GM23338 (cell line): Measurements from ENCODE around the gene UNC5A. TPM values are rescaled to one million over a fixed set of nuclear protein-coding genes. Genes with fewer than 3 reads are reported as not detected.

Experiments used
- ATAC-seq: fragments of 200-7000 bp; cut with Tn5 transposase; 3 replicates; pipeline ENCODE4 v1.9.1; 2020
- DNase-seq: peaks from one replicate; pipeline ENCODE4 v3.0.0-alpha.2; 2015; ENCODE audit warnings: low spot score
- H2AFZ ChIP-seq: fragments of 200-600 bp; sonication (generic); 2 replicates; pipeline ENCODE4 v1.8.0; 2016; ENCODE audit warnings: antibody characterized with exemption, mild to moderate bottlenecking, moderate library complexity
- H3F3A ChIP-seq: fragments of 200-600 bp; sonication (generic); replicated peaks from 2 replicates; pipeline ENCODE4 v1.8.0; 2017; ENCODE audit warnings: antibody characterized with exemption, mixed run types, low read depth
- H3K27ac ChIP-seq: fragments of 200-600 bp; sonication (generic); 2 replicates; pipeline ENCODE4 v1.6.1; 2016; ENCODE audit warnings: low read depth
- H3K27me3 ChIP-seq: fragments of 200-600 bp; sonication (generic); 2 replicates; pipeline ENCODE4 v1.8.0; 2016; ENCODE audit warnings: mild to moderate bottlenecking, mixed run types, moderate library complexity; ENCODE audit not compliant: insufficient read depth
- H3K36me3 ChIP-seq: fragments of 200-600 bp; sonication (generic); 2 replicates; pipeline ENCODE4 v1.8.0; 2016; ENCODE audit warnings: mild to moderate bottlenecking; ENCODE audit not compliant: insufficient read depth
- H3K4me1 ChIP-seq: fragments of 200-600 bp; sonication (generic); 2 replicates; pipeline ENCODE4 v1.8.0; 2016; ENCODE audit warnings: mild to moderate bottlenecking, moderate library complexity; ENCODE audit not compliant: insufficient read depth
- H3K4me2 ChIP-seq: fragments of 200-600 bp; sonication (generic); 2 replicates; pipeline ENCODE4 v1.7.1; 2017; ENCODE audit warnings: mixed run types
- H3K4me3 ChIP-seq: fragments of 200-600 bp; sonication (generic); 2 replicates; pipeline ENCODE4 v1.6.1; 2016; ENCODE audit warnings: mixed run types
- H3K79me2 ChIP-seq: fragments of 200-600 bp; sonication (generic); replicated peaks from 2 replicates; pipeline ENCODE4 v1.8.0; 2017; ENCODE audit warnings: mild to moderate bottlenecking; ENCODE audit not compliant: insufficient read depth
- H3K9me2 ChIP-seq: fragments of 200-600 bp; sonication (generic); 2 replicates; pipeline ENCODE4 v1.8.0; 2017; ENCODE audit not compliant: insufficient read depth
- H4K20me1 ChIP-seq: fragments of 200-600 bp; sonication (generic); replicated peaks from 2 replicates; pipeline ENCODE4 v1.8.0; 2017; ENCODE audit warnings: mild to moderate bottlenecking; ENCODE audit not compliant: insufficient read depth
- H3K27ac Mint-ChIP-seq: 2 replicates; pipeline ENCODE4 v1.8.0; 2020; ENCODE audit warnings: inconsistent platforms, mild to moderate bottlenecking, moderate library complexity, mixed read lengths
- H3K27me3 Mint-ChIP-seq: 3 replicates; pipeline ENCODE4 v1.8.0; 2022; ENCODE audit warnings: low read depth, mild to moderate bottlenecking, moderate library complexity, mixed read lengths, inconsistent platforms; ENCODE audit not compliant: insufficient read depth, poor library complexity
- H3K36me3 Mint-ChIP-seq: 3 replicates; pipeline ENCODE4 v1.8.0; 2021; ENCODE audit warnings: low read depth, mild to moderate bottlenecking, inconsistent platforms, moderate library complexity, mixed read lengths
- H3K4me1 Mint-ChIP-seq: 3 replicates; pipeline ENCODE4 v1.8.0; 2020; ENCODE audit warnings: mild to moderate bottlenecking, inconsistent platforms, mixed read lengths
- H3K4me3 Mint-ChIP-seq: 3 replicates; pipeline ENCODE4 v1.8.0; 2021; ENCODE audit warnings: moderate library complexity, mild to moderate bottlenecking, inconsistent platforms, mixed read lengths
- H3K9me3 Mint-ChIP-seq: 3 replicates; pipeline ENCODE4 v1.8.0; 2020; ENCODE audit warnings: moderate library complexity, mild to moderate bottlenecking, inconsistent platforms, mixed read lengths
- CREB1 ChIP-seq: fragments of 250-450 bp; sonication (Bioruptor Pico); IDR thresholded peaks from 2 replicates; pipeline ENCODE4 v1.5.0; 2020; ENCODE audit warnings: low read depth, mild to moderate bottlenecking, moderate library complexity
- EZH2 ChIP-seq: fragments of 200-600 bp; sonication (generic); IDR thresholded peaks from one replicate; pipeline ENCODE4 v1.8.0; 2017; ENCODE audit warnings: antibody characterized with exemption, mild to moderate bottlenecking, low read depth; ENCODE audit not compliant: unreplicated experiment
- EZH2phosphoT487 ChIP-seq: fragments of 200-600 bp; sonication (generic); IDR thresholded peaks from one replicate; pipeline ENCODE4 v1.8.1; 2018; ENCODE audit warnings: antibody characterized with exemption; ENCODE audit not compliant: unreplicated experiment
- JUNB ChIP-seq: IDR thresholded peaks from one replicate; pipeline ENCODE4 v1.6.1; 2016; ENCODE audit warnings: antibody characterized with exemption; ENCODE audit not compliant: unreplicated experiment
- NANOG ChIP-seq: IDR thresholded peaks from 2 replicates; pipeline ENCODE4 v1.6.1; 2016; ENCODE audit warnings: antibody characterized with exemption, borderline replicate concordance
- POLR2AphosphoS5 ChIP-seq: IDR thresholded peaks from 2 replicates; pipeline ENCODE4 v1.6.1; 2016; ENCODE audit warnings: antibody characterized with exemption, low read depth
- STAT1 ChIP-seq: IDR thresholded peaks from one replicate; pipeline ENCODE4 v1.6.1; 2016; ENCODE audit warnings: antibody characterized with exemption; ENCODE audit not compliant: unreplicated experiment
- ZNF114 ChIP-seq: fragments of 250-450 bp; sonication (Bioruptor Pico); IDR thresholded peaks from 2 replicates; pipeline ENCODE4 v1.5.0; 2020; ENCODE audit warnings: mild to moderate bottlenecking, moderate library complexity
- ZNF331 ChIP-seq: fragments of 250-450 bp; sonication (Bioruptor Pico); IDR thresholded peaks from 2 replicates; pipeline ENCODE4 v1.5.0; 2020; ENCODE audit warnings: low read depth, mild to moderate bottlenecking, moderate library complexity
- polyA plus RNA-seq: library from polyadenylated mRNA; unstranded; fragments of >200 nt; fragmentation: Nextera tagmentation; extraction: Ambion mirVana; gene quantifications from 2 replicates; pipeline ENCODE4 v1.2.1, GENCODE V29; 2016
- total RNA-seq: library from RNA; depleted of rRNA; stranded (reverse); fragments of >200 nt; shearing (Covaris generic); gene quantifications from 2 replicates; pipeline ENCODE4 v1.2.3, GENCODE V29; 2014
- TF ChIP-seq, protein P1 (sequence below): IDR thresholded peaks from 2 replicates; pipeline ENCODE4 v1.6.1; 2016; ENCODE audit warnings: antibody characterized with exemption
- TF ChIP-seq, protein P2 (sequence below): fragments of 250-450 bp; sonication (Bioruptor Pico); IDR thresholded peaks from 2 replicates; pipeline ENCODE4 v1.5.0; 2020; ENCODE audit warnings: mild to moderate bottlenecking, moderate library complexity
- TF ChIP-seq, protein P3 (sequence below), 2 experiments: fragments of 200-600 bp in 1 of 2; sonication (generic) in 1 of 2; conservative IDR thresholded peaks; 2 replicates each; pipeline versions ENCODE4 v1.5.1 to v1.6.1; 2016 to 2017; ENCODE audit warnings: antibody characterized with exemption in 2 of 2, low read depth in 2 of 2, mild to moderate bottlenecking in 2 of 2, moderate library complexity in 1 of 2
- TF ChIP-seq, protein P4 (sequence below): IDR thresholded peaks from one replicate; pipeline ENCODE4 v1.6.1; 2018; ENCODE audit warnings: antibody characterized with exemption; ENCODE audit not compliant: unreplicated experiment

Gene UNC5A
- total and polyA plus RNA-seq, 2 experiments from 2014 or later = 0.92 to 3.9 TPM

DNA sequence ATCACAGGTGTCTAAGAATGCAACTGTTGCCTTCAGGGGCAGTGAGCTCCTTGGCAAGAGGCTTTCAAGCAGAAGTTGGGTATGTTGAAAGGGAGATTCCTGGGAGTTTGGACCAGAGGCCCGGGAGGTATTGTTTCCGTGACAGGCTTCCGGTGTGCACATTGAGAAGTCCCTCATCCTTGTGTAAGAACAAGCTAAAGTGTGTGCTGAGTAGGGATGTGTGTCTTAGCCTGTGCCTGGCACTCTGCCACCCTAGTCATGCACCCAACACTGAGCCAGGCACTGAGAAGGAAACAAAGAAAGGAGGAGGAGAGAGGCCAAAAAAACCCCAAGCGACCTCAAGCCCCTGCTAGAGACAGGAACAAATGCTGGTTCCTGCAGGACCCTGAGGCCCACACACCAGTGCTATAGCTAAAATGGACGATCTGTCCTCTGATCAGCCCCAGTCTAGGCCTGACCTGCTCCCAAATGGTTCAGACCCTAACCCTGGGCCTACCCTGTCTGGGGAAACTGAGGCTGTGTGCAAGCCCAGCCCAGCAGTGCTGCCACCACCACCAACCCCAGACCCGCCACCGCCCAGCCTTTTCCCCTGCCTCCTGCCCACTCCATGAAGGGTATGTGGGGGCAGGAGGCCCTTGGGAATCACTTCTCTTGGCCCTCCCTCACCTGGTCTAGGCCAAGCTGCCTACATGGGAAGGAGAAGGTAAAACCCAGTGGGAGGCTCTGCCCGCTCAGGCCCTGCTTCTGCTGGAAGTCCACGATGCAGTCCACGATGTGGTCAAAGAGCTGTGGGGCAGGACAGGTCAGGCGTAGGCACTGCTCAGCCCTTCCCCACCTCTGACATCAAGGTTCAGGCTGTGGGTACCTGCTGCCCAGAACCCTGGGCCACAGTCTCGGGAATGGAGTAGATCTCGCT, 76.2 kb downstream of the UNC5A start:
- no peaks in the 10 kb centered on the region for H3K27me3 ChIP-seq
- TF ChIP-seq EZH2 (no peak), NANOG (no peak), ZNF114 (CRISPR knock-in tag) (no peak), POLR2AphosphoS5 (no peak), JUNB (no peak), EZH2phosphoT487 (no peak), CREB1 (CRISPR knock-in tag) (no peak), ZNF331 (CRISPR knock-in tag) (no peak), STAT1 (no peak)
- TF ChIP-seq, protein P1, sequence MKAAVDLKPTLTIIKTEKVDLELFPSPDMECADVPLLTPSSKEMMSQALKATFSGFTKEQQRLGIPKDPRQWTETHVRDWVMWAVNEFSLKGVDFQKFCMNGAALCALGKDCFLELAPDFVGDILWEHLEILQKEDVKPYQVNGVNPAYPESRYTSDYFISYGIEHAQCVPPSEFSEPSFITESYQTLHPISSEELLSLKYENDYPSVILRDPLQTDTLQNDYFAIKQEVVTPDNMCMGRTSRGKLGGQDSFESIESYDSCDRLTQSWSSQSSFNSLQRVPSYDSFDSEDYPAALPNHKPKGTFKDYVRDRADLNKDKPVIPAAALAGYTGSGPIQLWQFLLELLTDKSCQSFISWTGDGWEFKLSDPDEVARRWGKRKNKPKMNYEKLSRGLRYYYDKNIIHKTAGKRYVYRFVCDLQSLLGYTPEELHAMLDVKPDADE = no peak
- TF ChIP-seq, protein P2, sequence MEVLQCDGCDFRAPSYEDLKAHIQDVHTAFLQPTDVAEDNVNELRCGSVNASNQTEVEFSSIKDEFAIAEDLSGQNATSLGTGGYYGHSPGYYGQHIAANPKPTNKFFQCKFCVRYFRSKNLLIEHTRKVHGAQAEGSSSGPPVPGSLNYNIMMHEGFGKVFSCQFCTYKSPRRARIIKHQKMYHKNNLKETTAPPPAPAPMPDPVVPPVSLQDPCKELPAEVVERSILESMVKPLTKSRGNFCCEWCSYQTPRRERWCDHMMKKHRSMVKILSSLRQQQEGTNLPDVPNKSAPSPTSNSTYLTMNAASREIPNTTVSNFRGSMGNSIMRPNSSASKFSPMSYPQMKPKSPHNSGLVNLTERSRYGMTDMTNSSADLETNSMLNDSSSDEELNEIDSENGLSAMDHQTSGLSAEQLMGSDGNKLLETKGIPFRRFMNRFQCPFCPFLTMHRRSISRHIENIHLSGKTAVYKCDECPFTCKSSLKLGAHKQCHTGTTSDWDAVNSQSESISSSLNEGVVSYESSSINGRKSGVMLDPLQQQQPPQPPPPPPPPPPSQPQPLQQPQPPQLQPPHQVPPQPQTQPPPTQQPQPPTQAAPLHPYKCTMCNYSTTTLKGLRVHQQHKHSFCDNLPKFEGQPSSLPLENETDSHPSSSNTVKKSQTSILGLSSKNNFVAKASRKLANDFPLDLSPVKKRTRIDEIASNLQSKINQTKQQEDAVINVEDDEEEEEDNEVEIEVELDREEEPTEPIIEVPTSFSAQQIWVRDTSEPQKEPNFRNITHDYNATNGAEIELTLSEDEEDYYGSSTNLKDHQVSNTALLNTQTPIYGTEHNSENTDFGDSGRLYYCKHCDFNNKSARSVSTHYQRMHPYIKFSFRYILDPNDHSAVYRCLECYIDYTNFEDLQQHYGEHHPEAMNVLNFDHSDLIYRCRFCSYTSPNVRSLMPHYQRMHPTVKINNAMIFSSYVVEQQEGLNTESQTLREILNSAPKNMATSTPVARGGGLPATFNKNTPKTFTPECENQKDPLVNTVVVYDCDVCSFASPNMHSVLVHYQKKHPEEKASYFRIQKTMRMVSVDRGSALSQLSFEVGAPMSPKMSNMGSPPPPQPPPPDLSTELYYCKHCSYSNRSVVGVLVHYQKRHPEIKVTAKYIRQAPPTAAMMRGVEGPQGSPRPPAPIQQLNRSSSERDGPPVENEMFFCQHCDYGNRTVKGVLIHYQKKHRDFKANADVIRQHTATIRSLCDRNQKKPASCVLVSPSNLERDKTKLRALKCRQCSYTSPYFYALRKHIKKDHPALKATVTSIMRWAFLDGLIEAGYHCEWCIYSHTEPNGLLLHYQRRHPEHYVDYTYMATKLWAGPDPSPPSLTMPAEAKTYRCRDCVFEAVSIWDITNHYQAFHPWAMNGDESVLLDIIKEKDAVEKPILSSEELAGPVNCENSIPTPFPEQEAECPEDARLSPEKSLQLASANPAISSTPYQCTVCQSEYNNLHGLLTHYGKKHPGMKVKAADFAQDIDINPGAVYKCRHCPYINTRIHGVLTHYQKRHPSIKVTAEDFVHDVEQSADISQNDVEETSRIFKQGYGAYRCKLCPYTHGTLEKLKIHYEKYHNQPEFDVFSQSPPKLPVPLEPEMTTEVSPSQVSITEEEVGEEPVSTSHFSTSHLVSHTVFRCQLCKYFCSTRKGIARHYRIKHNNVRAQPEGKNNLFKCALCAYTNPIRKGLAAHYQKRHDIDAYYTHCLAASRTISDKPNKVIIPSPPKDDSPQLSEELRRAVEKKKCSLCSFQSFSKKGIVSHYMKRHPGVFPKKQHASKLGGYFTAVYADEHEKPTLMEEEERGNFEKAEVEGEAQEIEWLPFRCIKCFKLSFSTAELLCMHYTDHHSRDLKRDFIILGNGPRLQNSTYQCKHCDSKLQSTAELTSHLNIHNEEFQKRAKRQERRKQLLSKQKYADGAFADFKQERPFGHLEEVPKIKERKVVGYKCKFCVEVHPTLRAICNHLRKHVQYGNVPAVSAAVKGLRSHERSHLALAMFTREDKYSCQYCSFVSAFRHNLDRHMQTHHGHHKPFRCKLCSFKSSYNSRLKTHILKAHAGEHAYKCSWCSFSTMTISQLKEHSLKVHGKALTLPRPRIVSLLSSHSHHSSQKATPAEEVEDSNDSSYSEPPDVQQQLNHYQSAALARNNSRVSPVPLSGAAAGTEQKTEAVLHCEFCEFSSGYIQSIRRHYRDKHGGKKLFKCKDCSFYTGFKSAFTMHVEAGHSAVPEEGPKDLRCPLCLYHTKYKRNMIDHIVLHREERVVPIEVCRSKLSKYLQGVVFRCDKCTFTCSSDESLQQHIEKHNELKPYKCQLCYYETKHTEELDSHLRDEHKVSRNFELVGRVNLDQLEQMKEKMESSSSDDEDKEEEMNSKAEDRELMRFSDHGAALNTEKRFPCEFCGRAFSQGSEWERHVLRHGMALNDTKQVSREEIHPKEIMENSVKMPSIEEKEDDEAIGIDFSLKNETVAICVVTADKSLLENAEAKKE (CRISPR knock-in tag) = no peak
- TF ChIP-seq, protein P3, sequence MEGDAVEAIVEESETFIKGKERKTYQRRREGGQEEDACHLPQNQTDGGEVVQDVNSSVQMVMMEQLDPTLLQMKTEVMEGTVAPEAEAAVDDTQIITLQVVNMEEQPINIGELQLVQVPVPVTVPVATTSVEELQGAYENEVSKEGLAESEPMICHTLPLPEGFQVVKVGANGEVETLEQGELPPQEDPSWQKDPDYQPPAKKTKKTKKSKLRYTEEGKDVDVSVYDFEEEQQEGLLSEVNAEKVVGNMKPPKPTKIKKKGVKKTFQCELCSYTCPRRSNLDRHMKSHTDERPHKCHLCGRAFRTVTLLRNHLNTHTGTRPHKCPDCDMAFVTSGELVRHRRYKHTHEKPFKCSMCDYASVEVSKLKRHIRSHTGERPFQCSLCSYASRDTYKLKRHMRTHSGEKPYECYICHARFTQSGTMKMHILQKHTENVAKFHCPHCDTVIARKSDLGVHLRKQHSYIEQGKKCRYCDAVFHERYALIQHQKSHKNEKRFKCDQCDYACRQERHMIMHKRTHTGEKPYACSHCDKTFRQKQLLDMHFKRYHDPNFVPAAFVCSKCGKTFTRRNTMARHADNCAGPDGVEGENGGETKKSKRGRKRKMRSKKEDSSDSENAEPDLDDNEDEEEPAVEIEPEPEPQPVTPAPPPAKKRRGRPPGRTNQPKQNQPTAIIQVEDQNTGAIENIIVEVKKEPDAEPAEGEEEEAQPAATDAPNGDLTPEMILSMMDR (conservative IDR thresholded peaks at IDR 0.05; ENCODE audit: low read depth in 2 of 2) = no peak
- TF ChIP-seq, protein P4, sequence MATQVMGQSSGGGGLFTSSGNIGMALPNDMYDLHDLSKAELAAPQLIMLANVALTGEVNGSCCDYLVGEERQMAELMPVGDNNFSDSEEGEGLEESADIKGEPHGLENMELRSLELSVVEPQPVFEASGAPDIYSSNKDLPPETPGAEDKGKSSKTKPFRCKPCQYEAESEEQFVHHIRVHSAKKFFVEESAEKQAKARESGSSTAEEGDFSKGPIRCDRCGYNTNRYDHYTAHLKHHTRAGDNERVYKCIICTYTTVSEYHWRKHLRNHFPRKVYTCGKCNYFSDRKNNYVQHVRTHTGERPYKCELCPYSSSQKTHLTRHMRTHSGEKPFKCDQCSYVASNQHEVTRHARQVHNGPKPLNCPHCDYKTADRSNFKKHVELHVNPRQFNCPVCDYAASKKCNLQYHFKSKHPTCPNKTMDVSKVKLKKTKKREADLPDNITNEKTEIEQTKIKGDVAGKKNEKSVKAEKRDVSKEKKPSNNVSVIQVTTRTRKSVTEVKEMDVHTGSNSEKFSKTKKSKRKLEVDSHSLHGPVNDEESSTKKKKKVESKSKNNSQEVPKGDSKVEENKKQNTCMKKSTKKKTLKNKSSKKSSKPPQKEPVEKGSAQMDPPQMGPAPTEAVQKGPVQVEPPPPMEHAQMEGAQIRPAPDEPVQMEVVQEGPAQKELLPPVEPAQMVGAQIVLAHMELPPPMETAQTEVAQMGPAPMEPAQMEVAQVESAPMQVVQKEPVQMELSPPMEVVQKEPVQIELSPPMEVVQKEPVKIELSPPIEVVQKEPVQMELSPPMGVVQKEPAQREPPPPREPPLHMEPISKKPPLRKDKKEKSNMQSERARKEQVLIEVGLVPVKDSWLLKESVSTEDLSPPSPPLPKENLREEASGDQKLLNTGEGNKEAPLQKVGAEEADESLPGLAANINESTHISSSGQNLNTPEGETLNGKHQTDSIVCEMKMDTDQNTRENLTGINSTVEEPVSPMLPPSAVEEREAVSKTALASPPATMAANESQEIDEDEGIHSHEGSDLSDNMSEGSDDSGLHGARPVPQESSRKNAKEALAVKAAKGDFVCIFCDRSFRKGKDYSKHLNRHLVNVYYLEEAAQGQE = no peak
- no peak overlapping the region; the same call in 2 of the 3 replicates for H3K4me3 Mint-ChIP-seq

More for the DNA sequence above, 76.2 kb downstream of the UNC5A start:
- no peaks in the 10 kb centered on the region for H3K9me2 ChIP-seq
- ATAC-seq (no peak), DNase-seq (no peak)
- no peak overlapping the region for H3K4me3 ChIP-seq
- no peaks in the 10 kb centered on the region for H3K4me1 ChIP-seq
- no peaks in the 10 kb centered on the region for H3K36me3 ChIP-seq
- Mint-ChIP-seq H3K27ac (no peak overlapping the region), H3K4me1 (peaks cover 9% of the 10 kb centered on the region; the same call in 1 of the 3 replicates), H3K36me3 (no peaks in the 10 kb centered on the region), H3K9me3 (no peaks in the 10 kb centered on the region), H3K27me3 (peaks cover 6% of the 10 kb centered on the region)
- no peaks in the 10 kb centered on the region for H3K79me2 ChIP-seq
- H2AFZ ChIP-seq = no peak overlapping the region
- H3F3A ChIP-seq = no peaks in the 10 kb centered on the region
- H4K20me1 ChIP-seq = no peaks in the 10 kb centered on the region
- no peak overlapping the region for H3K27ac ChIP-seq
- H3K4me2 ChIP-seq = no peak overlapping the region
